BE2C (cell line): ENCODE data around the gene SLC30A7.

Source experiments
- DNase-seq: peaks from one replicate; pipeline ENCODE4 v3.0.0-alpha.2; 2020
- H3K27me3 ChIP-seq: fragments of 250-450 bp; sonication (Bioruptor Pico); 2 replicates; pipeline ENCODE4 v1.5.1; 2020; ENCODE audit warnings: mild to moderate bottlenecking
- H3K36me3 ChIP-seq: fragments of 250-450 bp; sonication (Bioruptor Pico); 2 replicates; pipeline ENCODE4 v1.5.1; 2020; ENCODE audit warnings: mild to moderate bottlenecking
- H3K4me1 ChIP-seq: fragments of 250-450 bp; sonication (Bioruptor Pico); 2 replicates; pipeline ENCODE4 v1.5.1; 2020
- H3K4me3 ChIP-seq: 2 replicates; pipeline ENCODE4 v1.5.1; 2011; ENCODE audit warnings: low read depth, low read length
- H3K9me3 ChIP-seq: fragments of 250-450 bp; sonication (Bioruptor Pico); 2 replicates; pipeline ENCODE4 v1.5.1; 2020
- CTCF ChIP-seq: IDR thresholded peaks from 2 replicates; pipeline ENCODE4 v1.5.1; 2012; ENCODE audit warnings: mild to moderate bottlenecking, low read depth, low read length

SLC30A7 gene

GRCh38 chr1:100874433-100874832 is 21.5 kb upstream of the SLC30A7 start:
- peaks cover 3% of the 10 kb centered on the region for H3K36me3 ChIP-seq
- no peak overlapping the region for H3K4me3 ChIP-seq
- no peak for DNase-seq
- H3K4me1 ChIP-seq = no peaks in the 10 kb centered on the region
- H3K9me3 ChIP-seq = no peaks in the 10 kb centered on the region
- TF ChIP-seq CTCF = no peak
- H3K27me3 ChIP-seq = no peaks in the 10 kb centered on the region

- Histone ChIP-seq H3K27me3 (no peaks in the 10 kb centered on the region), H3K4me3 (no peak overlapping the region), H3K36me3 (peaks cover 3% of the 10 kb centered on the region), H3K4me1 (no peaks in the 10 kb centered on the region), H3K9me3 (no peaks in the 10 kb centered on the region)
- no peak for TF ChIP-seq CTCF
- DNase-seq = no peak
Measured at GRCh38 chr1:100875228-100875627, 20.7 kb upstream of the SLC30A7 start.

GRCh38 chr1:100876291-100876690 is 19.6 kb upstream of the SLC30A7 start:
- TF ChIP-seq CTCF = no peak

GRCh38 chr1:100879422-100879821 is 16.5 kb upstream of the SLC30A7 start:
- no peaks in the 10 kb centered on the region for H3K9me3 ChIP-seq
- DNase-seq = no peak
- no peaks in the 10 kb centered on the region for H3K27me3 ChIP-seq
- no peaks in the 10 kb centered on the region for H3K4me1 ChIP-seq
- H3K4me3 ChIP-seq = no peak overlapping the region
- no peak for TF ChIP-seq CTCF
- peaks cover 3% of the 10 kb centered on the region for H3K36me3 ChIP-seq

More at GRCh38 chr1:100876291-100876690, 19.6 kb upstream of the SLC30A7 start:
- DNase-seq = no peak
- Histone ChIP-seq H3K36me3 (peaks cover 3% of the 10 kb centered on the region), H3K9me3 (no peaks in the 10 kb centered on the region), H3K27me3 (no peaks in the 10 kb centered on the region), H3K4me3 (no peak overlapping the region), H3K4me1 (no peaks in the 10 kb centered on the region)

- no peak for TF ChIP-seq CTCF
- no peaks in the 10 kb centered on the region for H3K4me1 ChIP-seq
- no peaks in the 10 kb centered on the region for H3K9me3 ChIP-seq
- peaks cover 3% of the 10 kb centered on the region for H3K36me3 ChIP-seq
- DNase-seq = no peak
- H3K27me3 ChIP-seq = no peaks in the 10 kb centered on the region
- H3K4me3 ChIP-seq = no peak overlapping the region
Measured at GRCh38 chr1:100881687-100882086, 14.2 kb upstream of the SLC30A7 start.

GRCh38 chr1:100882698-100883097 is 13.2 kb upstream of the SLC30A7 start:
- no peak for DNase-seq
- H3K4me1 ChIP-seq = no peaks in the 10 kb centered on the region

More at GRCh38 chr1:100882698-100883097, 13.2 kb upstream of the SLC30A7 start:
- Histone ChIP-seq H3K9me3 (no peaks in the 10 kb centered on the region), H3K27me3 (no peaks in the 10 kb centered on the region), H3K36me3 (no peaks in the 10 kb centered on the region), H3K4me3 (no peak overlapping the region)
- no peak for TF ChIP-seq CTCF
